HG03442 (cell line): ENCODE data around the gene THAP4.

Experiments
- ATAC-seq: cut with Tn5 transposase; IDR thresholded peaks from one replicate; pipeline ENCODE4 v1.9.1; 2021; ENCODE audit warnings: mild to moderate bottlenecking, moderate library complexity; ENCODE audit not compliant: unreplicated experiment

THAP4 gene

GRCh38 chr2:241550616-241551580 is 86.1 kb downstream of the THAP4 start:
- no peak for ATAC-seq

GRCh38 chr2:241548451-241548835 is 88.5 kb downstream of the THAP4 start:
- ATAC-seq = no peak

- ATAC-seq = no peak
Measured at GRCh38 chr2:241547781-241548450, 89.0 kb downstream of the THAP4 start.

- ATAC-seq = no peak
Measured at GRCh38 chr2:241546771-241547498, 90.0 kb downstream of the THAP4 start.

- ATAC-seq = no peak
Measured at GRCh38 chr2:241545523-241546473, 91.2 kb downstream of the THAP4 start.

GRCh38 chr2:241545106-241545505 is 91.9 kb downstream of the THAP4 start:
- ATAC-seq = no peak

GRCh38 chr2:241542278-241542605 is 94.7 kb downstream of the THAP4 start:
- ATAC-seq = no peak

GRCh38 chr2:241541564-241542277 is 95.2 kb downstream of the THAP4 start:
- ATAC-seq = no peak

- ATAC-seq = no peak
Measured at GRCh38 chr2:241540771-241541561, 96.0 kb downstream of the THAP4 start.

- ATAC-seq = no peak
Measured at GRCh38 chr2:241540401-241540770, 96.6 kb downstream of the THAP4 start.

- ATAC-seq = no peak
Measured at GRCh38 chr2:241539616-241540374, 97.2 kb downstream of the THAP4 start.

- no peak for ATAC-seq
Measured at GRCh38 chr2:241538838-241539615, 97.9 kb downstream of the THAP4 start.

- ATAC-seq = no peak
Measured at GRCh38 chr2:241535871-241536655, 100.9 kb downstream of the THAP4 start.

- ATAC-seq = no peak
Measured at GRCh38 chr2:241534701-241535375, 102.1 kb downstream of the THAP4 start.
